ENCODE results near the gene DLK1.

DNA sequence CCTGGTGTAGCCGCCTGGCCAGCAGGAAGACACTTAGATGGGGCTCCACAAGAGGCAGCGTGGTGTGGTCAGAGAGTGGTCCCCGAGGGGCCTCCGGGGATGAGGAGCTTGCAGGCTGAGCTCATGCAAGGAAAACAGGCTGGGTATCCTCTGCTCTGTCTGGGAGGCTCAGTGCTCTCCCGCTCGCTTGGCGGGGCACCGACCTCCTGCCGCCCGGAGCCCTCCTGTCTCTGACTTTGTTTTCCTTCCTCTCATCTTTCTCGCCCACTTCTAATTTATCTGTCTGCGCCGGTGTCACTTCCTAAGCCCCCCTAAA is 31.3 kb upstream of the DLK1 start:
- TF ChIP-seq, protein P1, sequence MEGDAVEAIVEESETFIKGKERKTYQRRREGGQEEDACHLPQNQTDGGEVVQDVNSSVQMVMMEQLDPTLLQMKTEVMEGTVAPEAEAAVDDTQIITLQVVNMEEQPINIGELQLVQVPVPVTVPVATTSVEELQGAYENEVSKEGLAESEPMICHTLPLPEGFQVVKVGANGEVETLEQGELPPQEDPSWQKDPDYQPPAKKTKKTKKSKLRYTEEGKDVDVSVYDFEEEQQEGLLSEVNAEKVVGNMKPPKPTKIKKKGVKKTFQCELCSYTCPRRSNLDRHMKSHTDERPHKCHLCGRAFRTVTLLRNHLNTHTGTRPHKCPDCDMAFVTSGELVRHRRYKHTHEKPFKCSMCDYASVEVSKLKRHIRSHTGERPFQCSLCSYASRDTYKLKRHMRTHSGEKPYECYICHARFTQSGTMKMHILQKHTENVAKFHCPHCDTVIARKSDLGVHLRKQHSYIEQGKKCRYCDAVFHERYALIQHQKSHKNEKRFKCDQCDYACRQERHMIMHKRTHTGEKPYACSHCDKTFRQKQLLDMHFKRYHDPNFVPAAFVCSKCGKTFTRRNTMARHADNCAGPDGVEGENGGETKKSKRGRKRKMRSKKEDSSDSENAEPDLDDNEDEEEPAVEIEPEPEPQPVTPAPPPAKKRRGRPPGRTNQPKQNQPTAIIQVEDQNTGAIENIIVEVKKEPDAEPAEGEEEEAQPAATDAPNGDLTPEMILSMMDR (optimal IDR thresholded peaks at IDR 0.05 in 1 of 3, IDR thresholded peaks at IDR 0.05 in 1 of 3, conservative IDR thresholded peaks at IDR 0.05 in 1 of 3; ENCODE audit: extremely low read depth in 1 of 3, insufficient read depth in 2 of 3, low read length in 3 of 3) = no peak
- TF ChIP-seq EZH2 (IDR thresholded peaks at IDR 0.05; ENCODE audit: low read length) = no peak
